Measurements from ENCODE around the gene TINAGL1. TPM values are rescaled to one million over a fixed set of nuclear protein-coding genes. Genes with fewer than 3 reads are reported as not detected.

The TINAGL1 gene
- polyA plus RNA-seq, 1 donor, result 21.1 TPM

DNA sequence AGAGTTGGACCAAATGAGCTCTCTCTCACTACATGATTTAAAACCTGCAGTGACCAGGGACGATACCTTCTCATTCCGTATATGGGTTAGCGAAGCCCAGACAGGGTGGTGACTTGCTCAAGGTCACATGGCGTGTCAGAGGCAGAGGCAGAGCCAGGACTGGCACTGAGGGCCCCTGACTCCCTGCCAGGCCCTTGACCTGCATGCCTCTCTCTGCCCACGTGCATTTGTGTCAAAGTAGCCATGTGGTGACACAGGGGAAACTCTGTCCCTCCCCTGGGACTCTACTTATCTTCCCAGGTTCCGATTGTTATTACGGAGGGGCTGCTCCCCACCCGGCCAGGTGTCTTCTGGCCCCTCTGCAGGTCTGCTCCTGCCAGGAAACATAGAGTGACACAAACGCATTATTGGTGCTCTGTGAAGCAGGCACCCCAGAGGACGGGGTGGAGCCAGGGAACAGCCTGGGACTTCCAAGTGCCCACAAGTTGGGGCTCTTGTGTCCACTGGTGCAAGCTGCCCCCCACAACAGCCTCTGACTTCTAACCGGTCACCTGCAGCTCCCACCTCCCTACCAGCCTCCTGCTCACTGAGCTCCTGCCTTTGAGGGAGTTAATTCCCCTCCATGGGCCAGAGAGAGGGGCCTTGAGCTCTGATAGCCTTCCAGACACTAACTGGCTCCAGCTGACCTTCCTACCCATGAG lies 7.3 kb upstream of the TINAGL1 start:
- no peak for DNase-seq (ENCODE audit: low read depth)

DNA sequence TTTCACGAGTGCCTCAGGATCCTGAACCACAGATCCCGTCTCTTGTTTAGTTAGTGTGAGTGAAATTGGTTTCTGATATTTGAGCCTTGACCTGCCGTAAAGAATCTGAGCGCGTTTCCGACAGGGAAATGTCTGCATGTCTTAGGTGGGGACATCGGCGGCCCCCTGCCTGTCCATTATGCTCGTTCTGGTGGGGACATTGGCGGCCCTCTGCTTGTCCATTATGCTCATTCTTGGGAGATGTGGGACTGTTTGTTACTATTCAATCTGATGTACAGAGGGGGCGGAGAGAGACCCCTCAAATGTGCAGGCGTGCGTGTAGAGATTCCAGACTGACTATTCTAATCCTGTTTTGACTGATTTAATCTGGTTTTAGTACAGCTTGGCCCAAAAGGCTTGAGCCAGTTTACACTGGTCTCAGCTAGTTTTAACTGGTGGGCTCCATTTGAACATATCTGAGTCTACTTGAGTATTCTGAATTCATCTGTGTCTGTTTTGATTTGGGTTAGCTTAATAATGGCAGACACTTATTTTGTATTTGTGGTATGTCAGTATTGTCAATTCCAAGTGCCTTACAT lies 6.6 kb upstream of the TINAGL1 start:
- no peak for DNase-seq (ENCODE audit: low read depth)

DNA sequence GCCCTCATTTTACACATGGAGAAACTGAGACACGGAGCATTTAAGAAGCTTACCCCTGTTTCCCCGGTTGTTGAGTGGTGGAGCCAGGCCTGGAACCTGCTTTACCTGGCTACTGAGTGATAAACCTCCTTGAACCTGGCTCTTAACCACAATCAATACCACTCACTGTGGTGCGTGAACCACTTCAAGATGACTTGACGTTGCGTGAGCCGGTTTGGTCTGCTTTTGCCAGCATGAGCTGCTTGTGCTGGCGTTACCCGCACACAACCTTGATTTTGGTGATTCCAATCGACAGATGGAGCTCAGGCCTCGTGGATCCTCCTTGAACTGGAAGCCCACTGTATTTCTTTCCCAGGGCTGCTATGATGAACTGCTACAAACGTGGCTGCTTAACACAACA lies 6.1 kb upstream of the TINAGL1 start:
- no peak for DNase-seq (ENCODE audit: low read depth)

DNA sequence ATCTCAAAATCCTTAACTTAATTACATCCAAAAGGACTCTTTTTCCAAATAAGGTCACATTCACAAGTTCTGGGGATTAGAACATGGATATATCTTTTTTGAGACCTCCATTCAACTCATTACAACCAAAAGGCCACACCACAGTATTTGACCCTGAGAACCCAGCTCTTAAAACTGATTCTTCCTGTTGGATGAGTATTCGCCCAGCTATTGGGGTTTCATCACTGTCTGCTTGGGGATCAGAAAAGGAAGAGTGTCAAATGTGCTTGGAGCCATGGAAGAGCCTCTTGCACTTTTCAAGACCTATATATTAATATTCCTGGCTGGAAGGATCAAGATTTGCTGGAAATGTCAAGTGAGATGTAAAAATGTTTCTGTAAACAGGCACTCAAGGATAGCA lies 5.4 kb upstream of the TINAGL1 start:
- DNase-seq (ENCODE audit: low read depth), result no peak

DNA sequence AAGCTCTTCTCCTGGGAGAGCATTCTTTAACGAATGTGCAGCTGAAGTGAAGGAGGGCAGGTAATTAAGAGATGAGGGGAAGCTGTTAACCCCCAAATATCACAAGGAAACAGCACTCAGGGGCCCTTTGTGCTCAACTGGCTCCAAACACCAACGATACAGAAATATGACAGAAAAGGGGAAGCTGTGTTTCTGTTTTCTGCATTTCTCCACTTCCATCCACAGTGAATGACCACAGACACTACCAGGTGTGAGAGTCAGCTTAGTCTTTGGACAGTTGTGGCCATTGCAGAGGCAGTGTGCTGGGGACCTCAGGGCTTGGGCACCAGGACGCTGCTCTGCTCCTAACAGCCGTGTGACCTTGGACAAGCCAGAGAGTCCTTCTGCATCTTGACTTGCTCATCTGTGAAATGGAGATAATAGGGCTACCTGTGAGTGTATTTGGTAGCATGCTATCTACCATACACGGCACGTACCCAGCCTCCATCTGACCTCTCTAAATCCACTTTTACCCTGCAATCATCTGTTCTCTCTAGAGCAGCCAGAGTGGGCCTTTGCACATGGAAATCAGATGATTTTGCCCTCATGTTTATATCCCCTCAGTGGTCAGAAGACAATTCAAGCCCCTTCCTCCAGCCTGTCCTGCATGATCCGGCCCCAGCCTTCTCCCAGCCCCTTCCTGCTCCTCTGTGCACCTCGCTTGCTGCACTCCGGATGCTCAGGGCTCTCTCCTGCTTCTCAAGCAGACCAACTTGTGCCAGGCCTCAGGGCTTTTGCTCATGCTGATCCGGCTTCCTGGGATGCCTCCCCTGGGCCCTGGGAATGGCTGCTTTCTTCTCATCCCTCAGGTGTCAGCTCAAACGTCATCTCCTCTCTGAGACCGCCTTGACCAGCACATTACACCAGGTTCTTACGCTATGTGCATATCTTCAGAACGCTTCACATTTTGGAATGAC lies 4.7 kb upstream of the TINAGL1 start:
- no peak for DNase-seq (ENCODE audit: low read depth)

DNA sequence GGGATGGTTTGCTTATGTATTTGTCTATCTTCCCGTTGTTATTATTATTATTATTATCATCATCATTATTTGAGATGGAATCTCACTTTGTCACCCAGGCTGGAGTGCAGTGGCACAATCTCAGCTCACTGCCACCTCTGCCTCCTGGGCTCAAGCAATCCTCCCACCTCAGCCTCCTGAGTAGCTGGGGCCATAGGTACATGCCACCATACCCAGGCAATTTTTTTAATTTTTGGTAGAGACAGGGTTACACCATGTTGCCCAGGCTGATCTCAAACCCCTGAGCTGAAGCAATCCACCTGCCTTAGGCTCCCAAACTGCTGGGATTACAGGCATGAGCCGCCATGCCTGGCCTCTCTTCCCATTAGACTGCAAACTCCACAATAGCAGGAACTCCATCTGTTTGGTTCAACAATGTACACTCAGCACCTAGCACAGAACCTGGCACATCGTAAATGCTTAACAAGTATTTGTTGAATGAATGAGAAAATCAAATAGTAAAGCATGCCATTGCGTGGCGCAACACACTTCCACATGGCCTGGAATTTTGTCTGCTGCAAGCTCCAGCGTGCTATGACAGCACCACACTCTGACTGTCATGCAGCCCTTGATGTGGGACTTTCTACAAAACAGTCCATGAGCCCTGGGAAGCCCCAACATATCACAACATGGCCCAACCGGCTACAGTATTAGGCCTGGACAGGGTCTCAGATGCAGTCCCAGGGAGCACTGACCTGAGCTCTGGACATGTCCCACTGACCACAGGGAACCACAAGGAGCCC lies 3.8 kb upstream of the TINAGL1 start:
- DNase-seq (ENCODE audit: low read depth), result no peak

DNA sequence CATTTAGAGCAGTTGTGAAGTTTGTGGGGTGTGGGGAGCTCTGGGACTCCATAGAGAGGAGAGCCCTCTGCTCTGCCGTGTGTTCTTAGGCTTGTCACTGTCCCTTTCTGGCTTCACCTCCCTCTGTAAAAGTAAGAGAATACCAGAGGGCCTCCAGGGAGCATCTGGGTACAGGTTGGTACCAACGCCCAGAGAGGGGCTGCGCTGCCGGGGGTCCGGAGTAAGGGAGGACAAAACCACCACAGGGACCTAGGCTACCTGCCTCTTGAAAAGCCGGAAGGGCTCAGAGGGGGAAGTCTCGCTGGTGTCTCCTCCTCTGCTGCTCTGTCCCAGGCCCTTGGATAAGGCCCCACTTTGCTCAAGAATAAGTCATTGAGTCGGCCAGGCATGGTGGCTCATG lies 3.1 kb upstream of the TINAGL1 start:
- no peak for DNase-seq (ENCODE audit: low read depth)

DNA sequence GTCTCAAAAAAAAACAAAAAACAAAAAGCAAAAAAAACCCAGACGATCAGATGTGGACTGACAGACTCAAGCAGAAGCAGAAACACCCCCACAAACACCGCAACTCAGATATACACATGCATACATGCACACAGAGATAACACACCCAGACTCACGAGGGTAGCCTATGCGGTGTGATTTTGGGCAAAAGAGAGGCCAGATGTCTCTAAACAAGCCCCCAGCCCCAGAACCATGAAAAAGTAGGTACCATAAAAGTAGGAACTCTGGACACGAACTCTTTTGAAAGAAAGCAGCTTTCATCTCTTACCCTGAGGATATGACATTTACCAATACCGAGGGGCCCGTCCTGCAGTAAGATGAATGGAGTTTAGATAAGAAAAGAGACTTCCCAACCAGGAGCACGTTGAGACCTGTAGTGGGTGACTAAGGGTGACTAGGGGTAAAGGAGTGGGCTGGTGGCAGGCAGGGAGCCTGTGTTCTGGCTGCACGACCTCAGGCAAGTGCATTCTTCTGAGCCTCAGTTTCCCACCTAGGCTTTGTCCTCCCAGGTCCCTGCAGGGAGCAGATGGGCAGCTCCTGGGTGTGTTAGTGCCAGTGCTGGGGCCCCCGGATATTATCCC lies 1.5 kb upstream of the TINAGL1 start:
- no peak for DNase-seq (ENCODE audit: low read depth)

DNA sequence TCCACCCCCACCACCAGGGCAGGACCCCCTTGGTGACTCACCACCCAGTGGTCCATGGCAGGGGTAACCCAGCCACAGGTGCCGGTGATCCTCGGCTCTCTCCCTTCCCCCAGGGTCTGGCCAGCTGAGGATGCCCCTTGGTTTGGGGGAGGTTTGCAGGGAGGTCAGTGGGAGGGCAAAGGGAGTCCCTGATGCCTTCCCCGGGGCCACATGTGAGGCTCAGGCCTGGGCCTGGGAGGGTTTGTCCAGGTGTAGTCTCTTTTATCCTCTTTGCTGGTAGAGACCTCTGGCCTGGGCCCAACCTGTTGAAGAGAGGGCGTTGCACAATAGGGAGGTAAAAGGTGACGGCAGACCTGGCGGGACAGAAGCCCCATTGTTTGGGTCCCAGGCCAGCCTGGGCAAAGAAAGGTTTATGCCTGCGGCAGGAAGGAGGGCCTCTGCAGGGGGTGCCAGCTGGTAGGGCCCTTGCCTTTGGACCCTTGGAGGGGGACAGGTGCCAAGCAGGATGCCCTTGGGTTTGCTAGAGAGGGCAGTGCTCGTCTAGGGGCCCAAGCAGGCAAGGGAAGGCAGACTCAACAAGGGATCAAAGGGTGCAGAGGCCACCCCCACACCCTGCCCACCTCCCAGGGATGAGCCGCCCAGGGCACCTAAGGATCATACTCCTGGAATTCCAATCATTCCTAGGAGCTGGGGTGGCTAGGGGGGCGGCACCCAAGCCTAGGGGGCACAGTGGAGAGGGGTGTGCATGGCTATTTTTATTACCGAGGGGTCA lies 760 bp upstream of the TINAGL1 start:
- DNase-seq (ENCODE audit: low read depth), result no peak

DNA sequence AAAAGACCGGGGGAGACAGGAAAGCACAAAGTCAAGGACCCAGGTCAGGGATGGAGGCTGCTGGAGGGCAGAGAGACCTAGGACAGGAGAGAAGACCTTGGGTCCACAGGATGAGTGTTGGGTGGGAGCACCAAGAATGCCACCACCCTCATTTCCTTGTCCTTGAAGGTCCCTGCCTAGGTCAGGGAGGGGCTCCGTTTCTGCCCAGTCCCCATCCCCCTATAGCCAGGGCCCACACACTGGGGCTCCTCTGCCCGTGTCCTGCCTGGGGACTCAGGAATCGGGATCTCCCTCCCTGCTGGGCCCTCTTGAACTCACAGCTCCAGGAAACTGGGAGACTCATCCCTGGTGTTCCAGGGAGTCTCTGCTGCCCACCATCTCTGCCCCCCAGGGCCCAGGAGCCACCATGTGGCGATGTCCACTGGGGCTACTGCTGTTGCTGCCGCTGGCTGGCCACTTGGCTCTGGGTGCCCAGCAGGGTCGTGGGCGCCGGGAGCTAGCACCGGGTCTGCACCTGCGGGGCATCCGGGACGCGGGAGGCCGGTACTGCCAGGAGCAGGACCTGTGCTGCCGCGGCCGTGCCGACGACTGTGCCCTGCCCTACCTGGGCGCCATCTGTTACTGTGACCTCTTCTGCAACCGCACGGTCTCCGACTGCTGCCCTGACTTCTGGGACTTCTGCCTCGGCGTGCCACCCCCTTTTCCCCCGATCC lies 584 bp downstream of the TINAGL1 start:
- DNase-seq (ENCODE audit: low read depth), result no peak

DNA sequence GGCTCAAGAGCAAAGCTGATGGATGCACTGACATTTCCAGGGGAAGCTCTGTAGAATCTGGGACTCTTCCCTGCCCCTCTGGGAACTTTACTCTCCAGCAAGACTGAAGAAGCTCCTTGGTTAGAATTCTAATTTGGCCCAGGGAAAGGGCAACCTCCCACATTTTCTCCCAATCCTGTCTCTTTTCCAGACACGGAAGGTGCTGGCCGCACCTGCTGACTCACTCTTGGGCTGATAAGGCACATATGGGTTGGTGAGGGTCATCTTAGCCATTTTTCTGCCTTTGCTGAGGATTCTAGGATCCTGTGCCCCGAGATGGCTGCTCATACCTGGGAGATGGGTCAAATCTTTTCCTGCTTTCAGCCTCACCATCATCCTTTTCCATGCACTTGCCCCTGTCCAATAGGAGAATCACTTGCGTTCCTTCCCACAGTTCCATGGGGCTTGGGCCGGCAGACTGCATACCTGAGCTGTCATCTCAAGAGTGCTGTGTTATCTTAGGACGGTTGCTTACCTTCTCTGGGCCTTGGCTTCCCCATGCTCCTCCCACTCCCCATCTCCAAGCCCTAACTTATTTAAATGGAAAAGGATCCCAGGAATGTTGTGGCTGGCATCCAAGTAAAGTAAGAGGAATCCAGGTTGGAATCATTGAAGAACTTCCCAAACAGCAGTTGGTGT lies 1.3 kb downstream of the TINAGL1 start:
- DNase-seq (ENCODE audit: low read depth), result no peak

DNA sequence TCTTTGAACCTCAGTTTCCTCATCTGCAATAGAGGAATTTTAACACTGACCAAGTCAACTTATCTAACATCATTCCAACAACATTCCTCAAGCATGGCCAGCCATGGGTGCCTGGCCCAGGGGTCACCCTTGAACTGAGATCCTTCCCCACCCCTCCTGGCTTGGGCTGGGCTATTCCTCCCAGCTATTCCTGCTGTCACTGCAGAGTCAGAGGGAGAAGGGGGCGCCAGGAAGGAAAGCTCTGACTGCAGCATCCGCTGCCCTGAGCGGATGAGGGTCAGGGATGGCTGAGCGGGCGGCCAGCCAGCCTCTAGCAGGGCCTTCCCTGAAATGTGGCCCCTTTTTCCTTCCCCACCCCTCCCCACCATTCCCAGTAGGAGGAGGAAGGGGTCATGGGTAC lies 3.1 kb downstream of the TINAGL1 start:
- no peak for DNase-seq (ENCODE audit: low read depth)

DNA sequence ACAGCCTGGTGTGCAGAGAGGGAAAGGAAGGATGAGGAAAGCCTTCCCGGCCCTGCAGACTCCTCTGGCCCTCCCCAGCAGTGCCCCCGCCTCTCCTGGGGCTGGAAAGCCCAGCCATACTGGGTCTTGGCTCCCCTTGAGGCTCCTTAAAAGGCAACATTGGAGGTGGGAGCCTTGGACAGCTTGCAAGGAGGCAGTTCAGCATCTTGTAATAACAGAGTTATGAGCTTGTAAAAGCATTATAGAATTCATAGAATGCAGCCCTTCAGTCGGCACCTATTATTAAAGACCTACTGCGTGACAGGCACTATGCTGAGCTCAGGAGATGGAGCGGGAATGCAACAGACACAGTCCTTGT lies 4.2 kb downstream of the TINAGL1 start:
- no peak for DNase-seq (ENCODE audit: low read depth)

DNA sequence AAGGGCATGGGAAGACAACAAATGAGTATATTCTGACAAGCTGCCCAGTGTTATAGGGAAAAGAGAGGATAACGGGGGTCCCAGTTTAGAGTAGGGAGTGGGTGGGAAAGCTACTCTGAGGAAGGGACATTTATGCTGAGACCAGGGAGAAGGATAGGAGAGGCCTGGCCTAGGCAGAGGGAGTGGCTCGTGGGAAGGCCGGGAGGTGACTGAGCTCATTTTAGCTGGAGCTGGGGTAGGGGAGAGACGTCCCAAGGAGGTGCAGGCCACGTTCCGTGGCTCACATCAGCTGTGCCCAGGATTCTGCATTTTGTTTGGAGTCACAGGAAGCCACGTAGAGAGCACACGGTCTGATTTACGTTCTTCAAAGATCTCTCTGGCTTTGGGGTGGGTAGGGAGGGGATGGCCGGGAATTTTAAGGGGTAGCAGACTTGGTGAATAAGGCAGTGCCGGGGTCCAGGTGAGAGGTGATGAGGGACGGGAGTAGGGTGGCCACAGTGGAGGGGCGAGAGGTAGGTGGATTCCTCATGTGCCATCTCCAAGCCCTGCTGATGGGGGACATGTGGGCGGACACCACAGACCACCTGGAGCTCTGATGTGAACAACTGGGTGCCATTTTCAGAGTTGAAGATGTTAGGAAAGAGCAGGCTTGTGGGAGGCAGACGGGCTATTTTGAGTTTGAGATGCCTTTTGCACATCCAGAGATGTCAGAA lies 4.7 kb downstream of the TINAGL1 start:
- DNase-seq (ENCODE audit: low read depth), result no peak

DNA sequence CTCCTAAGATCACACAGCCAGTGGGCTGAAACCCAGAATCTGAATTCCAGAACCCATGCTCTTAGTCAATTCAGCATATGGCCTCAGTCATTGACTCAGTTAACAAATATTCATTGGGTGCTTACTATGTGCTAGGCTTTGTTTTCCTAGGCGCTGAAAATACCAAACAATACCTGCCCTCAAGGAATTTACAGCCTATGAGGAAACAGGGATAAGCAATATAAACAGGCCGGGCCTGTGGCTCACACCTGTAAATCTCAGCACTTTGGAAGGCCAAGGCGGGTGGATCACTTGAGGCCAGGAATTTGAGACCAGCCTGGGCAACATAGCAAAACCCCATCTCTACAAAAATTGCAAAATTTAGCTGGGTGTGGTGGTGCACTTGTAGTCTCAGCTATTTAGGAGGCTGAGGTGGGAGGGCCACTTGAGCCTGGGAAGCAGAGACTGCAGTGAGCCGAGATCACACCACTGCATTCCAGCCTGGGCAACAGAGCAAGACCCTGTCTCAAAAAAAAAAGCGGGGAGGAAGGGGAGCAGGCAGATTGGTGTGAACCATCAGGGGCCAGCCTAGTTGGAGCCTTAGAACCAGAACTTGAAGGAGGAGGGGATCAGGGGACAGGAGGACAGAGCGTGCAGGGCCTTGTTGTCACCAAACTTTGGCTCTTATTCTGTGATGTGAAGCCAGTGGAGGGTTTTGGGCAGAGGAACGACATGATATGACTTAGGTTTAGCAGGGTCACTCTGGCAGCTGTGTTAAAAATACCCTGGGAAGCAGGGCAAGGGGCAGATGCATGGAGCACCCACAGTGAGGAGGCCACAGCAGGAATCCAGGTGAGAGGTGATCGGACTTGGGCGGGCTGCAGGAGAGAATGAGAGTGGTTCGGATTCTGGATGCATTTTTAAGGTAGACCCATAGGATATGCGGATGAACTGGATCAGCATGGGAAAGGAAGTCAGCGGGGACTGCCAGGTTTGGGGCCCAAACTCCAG lies 5.8 kb downstream of the TINAGL1 start:
- DNase-seq (ENCODE audit: low read depth), result no peak

DNA sequence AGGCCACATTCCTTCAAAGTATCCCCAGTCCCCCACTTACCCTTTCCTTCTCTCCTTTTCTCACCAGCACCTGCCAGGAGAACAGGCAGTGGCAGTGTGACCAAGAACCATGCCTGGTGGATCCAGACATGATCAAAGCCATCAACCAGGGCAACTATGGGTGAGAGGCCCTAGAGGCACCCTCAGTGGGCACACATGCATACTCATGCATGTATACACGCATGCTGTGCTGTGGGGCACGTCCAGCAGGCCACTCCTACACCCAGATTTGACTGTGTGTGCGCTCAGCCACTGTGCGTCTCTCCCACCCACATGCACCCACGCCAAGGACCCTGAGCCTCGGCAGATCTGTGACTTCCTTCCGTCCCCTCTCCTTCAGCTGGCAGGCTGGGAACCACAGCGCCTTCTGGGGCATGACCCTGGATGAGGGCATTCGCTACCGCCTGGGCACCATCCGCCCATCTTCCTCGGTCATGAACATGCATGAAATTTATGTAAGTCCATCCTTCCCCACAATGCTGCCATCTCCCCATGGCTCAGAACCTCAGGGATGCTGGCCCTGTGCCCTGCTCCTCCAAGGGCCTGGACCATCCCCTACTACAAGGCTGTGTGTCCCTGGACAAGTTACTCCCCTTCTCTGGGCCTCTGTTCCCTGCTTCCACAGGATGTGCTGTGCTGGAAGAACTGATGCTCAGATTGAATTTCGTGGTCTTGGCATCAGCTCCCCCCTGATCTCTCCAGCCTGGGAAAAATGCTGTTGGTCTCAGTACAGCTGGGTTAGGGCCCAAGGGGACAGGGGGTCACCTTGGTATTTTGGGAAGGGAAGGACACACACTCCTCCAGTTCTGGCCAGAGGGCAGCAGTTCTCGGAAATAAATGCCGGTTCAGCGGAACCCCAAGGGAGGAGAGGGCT lies 7.0 kb downstream of the TINAGL1 start:
- no peak for DNase-seq (ENCODE audit: low read depth)

All from forelimb muscle (tissue), 1 donor.